Mesendoderm (in vitro differentiated cells): Measurements from ENCODE around the gene SAP30BP.

Source experiments
- DNase-seq: peaks from one replicate; pipeline ENCODE4 v3.0.0; 2013
- H2AK5ac ChIP-seq: 2 replicates; pipeline ENCODE4 v1.6.1; 2013; ENCODE audit warnings: low read length, inconsistent platforms
- H2BK120ac ChIP-seq: 2 replicates; pipeline ENCODE4 v1.6.1; 2013; ENCODE audit warnings: low read depth, mild to moderate bottlenecking, low read length, moderate library complexity, mixed read lengths
- H2BK15ac ChIP-seq: replicated peaks from 2 replicates; pipeline ENCODE4 v1.6.1; 2013; ENCODE audit warnings: low read depth, mild to moderate bottlenecking, moderate library complexity
- H2BK5ac ChIP-seq: 2 replicates; pipeline ENCODE4 v1.6.1; 2013; ENCODE audit warnings: low read length, inconsistent platforms
- H3K18ac ChIP-seq: 2 replicates; pipeline ENCODE4 v1.6.1; 2013; ENCODE audit warnings: mild to moderate bottlenecking, low read length, mixed read lengths
- H3K23ac ChIP-seq: one replicate; pipeline ENCODE4 v1.6.1; 2013; ENCODE audit warnings: low read length
- H3K27ac ChIP-seq: 2 replicates; pipeline ENCODE4 v1.5.1; 2013; ENCODE audit warnings: low read depth, mild to moderate bottlenecking, inconsistent platforms, low read length, moderate library complexity
- H3K27me3 ChIP-seq: 2 replicates; pipeline ENCODE4 v1.6.1; 2013; ENCODE audit warnings: low read length, control low read depth, mild to moderate bottlenecking, inconsistent platforms; ENCODE audit not compliant: insufficient read depth, poor library complexity
- H3K36me3 ChIP-seq: 2 replicates; pipeline ENCODE4 v1.6.1; 2013; ENCODE audit warnings: low read length, inconsistent platforms; ENCODE audit not compliant: control insufficient read depth, insufficient read depth
- H3K4ac ChIP-seq: one replicate; pipeline ENCODE4 v1.6.1; 2013; ENCODE audit warnings: low read depth, mild to moderate bottlenecking, low read length, moderate library complexity
- H3K4me1 ChIP-seq: 2 replicates; pipeline ENCODE4 v1.6.1; 2013; ENCODE audit warnings: low read depth, low read length, inconsistent platforms; ENCODE audit not compliant: control insufficient read depth
- H3K4me2 ChIP-seq: 2 replicates; pipeline ENCODE4 v1.6.1; 2013; ENCODE audit warnings: low read length
- H3K4me3 ChIP-seq: 2 replicates; pipeline ENCODE4 v1.5.1; 2013; ENCODE audit warnings: mild to moderate bottlenecking, low read length
- H3K56ac ChIP-seq: one replicate; pipeline ENCODE4 v1.6.1; 2013; ENCODE audit warnings: low read length
- H3K79me1 ChIP-seq: 2 replicates; pipeline ENCODE4 v1.6.1; 2013; ENCODE audit warnings: low read length, inconsistent platforms
- H3K79me2 ChIP-seq: 2 replicates; pipeline ENCODE4 v1.6.1; 2013; ENCODE audit warnings: mild to moderate bottlenecking, low read length; ENCODE audit not compliant: control insufficient read depth, insufficient read depth
- H3K9ac ChIP-seq: 2 replicates; pipeline ENCODE4 v1.6.1; 2013; ENCODE audit warnings: low read length, inconsistent platforms
- H4K5ac ChIP-seq: one replicate; pipeline ENCODE4 v1.6.1; 2013; ENCODE audit warnings: low read length
- H4K8ac ChIP-seq: one replicate; pipeline ENCODE4 v1.6.1; 2013; ENCODE audit warnings: low read depth, mild to moderate bottlenecking, control low read depth, low read length, moderate library complexity
- WGBS: extraction: QIAGEN DNeasy Blood & Tissue Kit; methylation state at CpG from one replicate; pipeline ENCODE4 v1.1.7; 2013; ENCODE audit warnings: low lambda C conversion rate, missing lambda C conversion rate; ENCODE audit not compliant: insufficient coverage; ENCODE audit errors: extremely low coverage; 5-methylcytosine and 5-hydroxymethylcytosine counted together

SAP30BP gene

GRCh38 chr17:75737133-75737962 is 70.2 kb downstream of the SAP30BP start:
- no peak overlapping the region for H3K9ac ChIP-seq
- no peak overlapping the region for H2BK120ac ChIP-seq
- H3K4me3 ChIP-seq, result no peak overlapping the region
- no peak for DNase-seq
- no peak overlapping the region for H3K18ac ChIP-seq
- no peaks in the 10 kb centered on the region for H3K79me1 ChIP-seq
- H3K23ac ChIP-seq, result no peak overlapping the region
- H2BK15ac ChIP-seq, result no peak overlapping the region
- H3K4me2 ChIP-seq, result no peak overlapping the region
- no peaks in the 10 kb centered on the region for H3K4me1 ChIP-seq
- H3K36me3 ChIP-seq, result no peaks in the 10 kb centered on the region
- H3K27ac ChIP-seq, result no peak overlapping the region
- WGBS, result no CpG with 5 or more reads among the region's 20 CpGs
- H4K8ac ChIP-seq, result no peak overlapping the region
- no peak overlapping the region for H4K5ac ChIP-seq
- H3K56ac ChIP-seq, result no peak overlapping the region
- no peaks in the 10 kb centered on the region for H3K79me2 ChIP-seq
- H2BK5ac ChIP-seq, result no peak overlapping the region
- no peak overlapping the region for H3K4ac ChIP-seq
- no peak overlapping the region for H2AK5ac ChIP-seq
- H3K27me3 ChIP-seq, result no peaks in the 10 kb centered on the region

GRCh38 chr17:75738218-75738802 is 71.2 kb downstream of the SAP30BP start:
- Histone ChIP-seq H3K4me2 (no peak overlapping the region), H3K79me2 (no peaks in the 10 kb centered on the region), H4K5ac (no peak overlapping the region), H3K4me1 (no peaks in the 10 kb centered on the region), H3K23ac (no peak overlapping the region), H3K56ac (no peak overlapping the region), H2BK120ac (no peak overlapping the region), H3K9ac (no peak overlapping the region), H3K27me3 (no peaks in the 10 kb centered on the region), H2BK5ac (no peak overlapping the region), H3K36me3 (no peaks in the 10 kb centered on the region), H3K4me3 (no peak overlapping the region), H4K8ac (no peak overlapping the region), H2BK15ac (no peak overlapping the region), H3K4ac (no peak overlapping the region), H3K18ac (no peak overlapping the region), H2AK5ac (no peak overlapping the region), H3K79me1 (no peaks in the 10 kb centered on the region), H3K27ac (no peak overlapping the region)
- no peak for DNase-seq
- WGBS, result no CpG with 5 or more reads among the region's 14 CpGs

- Histone ChIP-seq H3K23ac (no peak overlapping the region), H3K9ac (no peak overlapping the region), H4K5ac (no peak overlapping the region), H4K8ac (no peak overlapping the region), H3K4me1 (no peaks in the 10 kb centered on the region), H3K27me3 (no peaks in the 10 kb centered on the region), H3K79me1 (no peaks in the 10 kb centered on the region), H3K36me3 (no peaks in the 10 kb centered on the region), H3K56ac (no peak overlapping the region), H2AK5ac (no peak overlapping the region), H3K4ac (no peak overlapping the region), H2BK15ac (no peak overlapping the region), H2BK120ac (no peak overlapping the region), H3K4me2 (no peak overlapping the region), H3K79me2 (no peaks in the 10 kb centered on the region), H3K4me3 (no peak overlapping the region), H2BK5ac (no peak overlapping the region), H3K27ac (no peak overlapping the region), H3K18ac (no peak overlapping the region)
- no CpG with 5 or more reads among the region's 7 CpGs for WGBS
- DNase-seq, result no peak
Observed at GRCh38 chr17:75739174-75739573, 72.0 kb downstream of the SAP30BP start.

- no peak overlapping the region for H3K4me3 ChIP-seq
- H3K56ac ChIP-seq, result no peak overlapping the region
- no peak for DNase-seq
- no peak overlapping the region for H2BK5ac ChIP-seq
- no peak overlapping the region for H2BK120ac ChIP-seq
- H3K27ac ChIP-seq, result no peak overlapping the region
- no peak overlapping the region for H3K4me2 ChIP-seq
- H2AK5ac ChIP-seq, result no peak overlapping the region
- H3K4me1 ChIP-seq, result no peaks in the 10 kb centered on the region
- H3K36me3 ChIP-seq, result no peaks in the 10 kb centered on the region
- no peak overlapping the region for H3K9ac ChIP-seq
- H3K79me1 ChIP-seq, result no peaks in the 10 kb centered on the region
- H3K4ac ChIP-seq, result no peak overlapping the region
- H4K8ac ChIP-seq, result no peak overlapping the region
- H3K79me2 ChIP-seq, result no peaks in the 10 kb centered on the region
- no peak overlapping the region for H2BK15ac ChIP-seq
- no peaks in the 10 kb centered on the region for H3K27me3 ChIP-seq
- H4K5ac ChIP-seq, result no peak overlapping the region
- no peak overlapping the region for H3K23ac ChIP-seq
- H3K18ac ChIP-seq, result no peak overlapping the region
- no CpG with 5 or more reads among the region's 14 CpGs for WGBS
Observed at GRCh38 chr17:75739801-75740200, 72.7 kb downstream of the SAP30BP start.

- no peaks in the 10 kb centered on the region for H3K4me1 ChIP-seq
- no peak overlapping the region for H2AK5ac ChIP-seq
- H2BK5ac ChIP-seq, result no peak overlapping the region
- no peaks in the 10 kb centered on the region for H3K36me3 ChIP-seq
- H3K4me2 ChIP-seq, result no peak overlapping the region
- no peak overlapping the region for H3K27ac ChIP-seq
- no peaks in the 10 kb centered on the region for H3K79me1 ChIP-seq
- no peaks in the 10 kb centered on the region for H3K79me2 ChIP-seq
- H3K18ac ChIP-seq, result no peak overlapping the region
- no peak overlapping the region for H3K9ac ChIP-seq
- no peak overlapping the region for H4K8ac ChIP-seq
- no CpG with 5 or more reads among the region's 17 CpGs for WGBS
- no peak overlapping the region for H2BK120ac ChIP-seq
- no peaks in the 10 kb centered on the region for H3K27me3 ChIP-seq
- H4K5ac ChIP-seq, result no peak overlapping the region
- no peak overlapping the region for H3K4me3 ChIP-seq
- no peak overlapping the region for H3K56ac ChIP-seq
- no peak for DNase-seq
- H3K4ac ChIP-seq, result no peak overlapping the region
- H2BK15ac ChIP-seq, result no peak overlapping the region
- no peak overlapping the region for H3K23ac ChIP-seq
Observed at GRCh38 chr17:75740215-75740614, 73.1 kb downstream of the SAP30BP start.
